GM18498 (cell line): ENCODE results near the gene POLD2.

Source experiments
- ATAC-seq: cut with Tn5 transposase; IDR thresholded peaks from one replicate; pipeline ENCODE4 v1.9.1; 2021; ENCODE audit warnings: mild to moderate bottlenecking, moderate library complexity; ENCODE audit not compliant: unreplicated experiment

POLD2 gene

DNA sequence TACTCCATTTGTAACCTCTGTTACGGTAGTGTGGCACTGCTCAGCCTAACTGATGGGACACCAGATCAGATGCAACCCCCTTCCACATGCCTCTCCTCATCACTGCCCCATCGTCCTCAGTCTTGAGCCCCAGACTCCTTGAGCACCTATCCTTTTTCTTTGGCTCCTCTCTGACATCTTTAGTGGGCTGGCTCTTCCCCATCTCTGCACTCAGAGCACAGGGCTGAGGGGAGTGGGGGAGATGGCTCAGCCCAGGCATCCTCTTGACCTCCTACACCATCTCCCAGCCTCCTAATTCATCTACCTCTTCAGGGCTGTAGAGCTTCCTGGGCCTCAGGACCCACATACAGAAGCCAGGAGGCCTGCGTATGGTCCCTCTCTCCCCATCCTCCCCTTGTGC, 39.6 kb downstream of the POLD2 start:
- no peak for ATAC-seq

GRCh38 chr7:44082541-44083207, 40.7 kb downstream of the POLD2 start:
- peak; percentile 92 for ATAC-seq

DNA sequence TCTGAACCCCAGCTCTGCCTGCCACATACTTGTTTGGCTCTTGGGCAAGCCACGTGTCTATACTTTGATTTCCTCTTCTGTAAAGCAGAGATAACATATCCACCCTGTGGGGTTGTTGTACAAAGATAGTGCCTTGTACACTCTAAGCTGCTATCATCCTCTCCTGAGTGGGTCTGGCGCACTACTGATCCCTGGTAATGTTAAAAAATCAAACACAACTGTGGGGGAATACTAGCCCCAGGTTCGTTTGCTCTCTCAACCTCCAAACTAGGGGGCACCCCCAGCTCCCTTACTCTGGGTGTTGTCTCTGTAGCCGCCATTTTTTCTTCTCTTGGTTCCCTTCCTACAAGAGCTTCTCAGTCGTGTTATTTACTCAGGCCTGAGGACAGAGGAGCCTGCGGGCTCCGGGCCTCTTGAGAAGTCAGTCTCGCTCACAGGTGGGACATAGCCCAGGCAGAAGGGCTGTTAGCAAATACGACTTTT, 42.0 kb downstream of the POLD2 start:
- ATAC-seq: no peak

- ATAC-seq: no peak
Measured at GRCh38 chr7:44080686-44081265, 42.6 kb downstream of the POLD2 start.

- ATAC-seq: no peak
Measured at GRCh38 chr7:44080118-44080517, 43.2 kb downstream of the POLD2 start.

DNA sequence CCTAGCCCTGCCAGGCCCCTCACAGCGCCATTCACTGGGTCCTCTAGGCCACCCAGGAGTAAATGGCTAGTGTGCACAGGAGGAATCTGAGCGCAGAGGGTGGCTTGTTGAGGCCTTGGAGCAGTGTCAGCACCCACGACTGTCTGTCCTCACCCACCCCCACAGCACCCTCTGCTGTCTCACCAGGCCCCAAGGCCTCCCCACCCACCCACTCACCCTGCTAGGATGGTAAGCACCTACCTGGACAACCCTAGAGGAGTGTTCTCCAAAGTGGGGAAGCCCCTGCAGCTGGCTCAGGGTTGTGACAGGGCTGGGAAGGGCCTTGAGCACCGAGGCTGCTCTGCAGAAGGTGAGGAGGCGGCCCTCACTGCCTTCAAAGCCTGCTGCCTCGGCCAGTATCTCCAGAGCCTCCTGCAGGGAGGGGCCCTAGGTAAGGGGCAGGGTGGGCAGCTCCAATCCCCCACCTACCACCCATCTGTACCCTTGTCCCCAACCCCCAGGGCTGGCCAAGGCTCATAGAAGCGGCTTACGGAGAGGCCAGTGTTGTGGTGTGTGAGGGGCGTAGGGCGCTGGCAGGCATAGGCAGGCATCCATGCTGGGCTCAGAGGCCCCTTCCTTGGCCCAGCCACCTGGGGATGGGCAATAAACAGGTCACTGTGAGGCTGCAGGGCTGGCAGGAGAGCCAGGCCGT, 43.9 kb downstream of the POLD2 start:
- ATAC-seq: no peak

GRCh38 chr7:44078521-44078920, 44.8 kb downstream of the POLD2 start:
- no peak for ATAC-seq

DNA sequence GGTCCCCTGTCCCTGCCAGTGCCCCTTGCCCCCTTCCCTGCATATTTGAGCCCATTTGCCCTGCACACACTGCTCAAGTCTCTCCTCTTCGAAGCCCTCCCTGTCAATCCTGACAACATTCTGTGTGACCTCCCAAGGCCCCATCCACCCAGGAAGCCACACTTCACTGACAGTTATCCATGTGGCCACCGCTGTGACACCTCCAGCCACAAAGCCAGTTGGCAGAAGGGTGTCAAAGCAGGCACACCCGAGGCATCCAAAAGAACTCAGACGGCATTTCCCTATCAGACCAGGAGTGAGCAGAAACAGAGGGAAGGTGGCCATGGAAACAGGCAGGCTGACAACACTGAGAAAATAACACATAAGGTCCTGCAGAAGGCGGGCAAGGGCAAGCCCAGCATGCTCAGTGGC, 45.7 kb downstream of the POLD2 start:
- no peak for ATAC-seq

GRCh38 chr7:44077061-44077460, 46.3 kb downstream of the POLD2 start:
- no peak for ATAC-seq

DNA sequence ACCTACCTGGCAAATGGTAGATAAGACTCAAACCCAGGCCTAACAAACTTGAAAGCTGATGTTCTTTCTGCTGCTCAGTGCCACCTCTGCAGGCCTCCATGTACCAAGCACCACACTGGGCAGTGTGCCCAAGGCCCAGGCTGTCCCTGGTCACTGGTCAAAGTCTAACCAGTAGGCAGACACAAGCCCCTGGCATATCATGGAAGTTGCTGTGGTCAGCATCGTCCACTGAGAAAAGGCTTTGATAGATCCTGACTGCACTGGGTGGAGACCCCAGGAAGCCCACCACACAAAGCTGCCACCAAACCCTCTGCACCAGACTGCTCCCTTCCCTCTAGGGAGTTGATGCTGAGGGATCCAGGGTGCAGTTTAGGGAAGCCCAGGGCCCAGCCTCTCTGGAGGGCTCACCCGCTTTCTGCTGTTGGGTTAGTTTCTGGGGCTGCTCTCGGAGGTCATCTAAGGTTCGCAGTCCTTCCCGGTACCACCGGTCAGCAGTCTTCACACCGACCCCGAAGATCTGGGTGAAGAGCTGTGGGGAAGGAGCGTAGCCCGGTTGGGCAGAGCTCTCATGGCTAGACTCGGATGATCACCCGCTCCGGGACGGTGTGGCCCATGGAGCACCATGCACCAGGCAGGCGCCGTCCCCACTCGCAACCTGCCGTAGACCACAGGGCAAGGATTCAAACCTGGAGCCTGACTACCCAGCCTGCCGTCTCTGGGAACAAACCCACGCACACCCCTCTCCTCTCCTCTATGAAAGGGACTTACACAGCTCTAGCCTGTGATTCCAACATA, 47.0 kb downstream of the POLD2 start:
- no peak for ATAC-seq

DNA sequence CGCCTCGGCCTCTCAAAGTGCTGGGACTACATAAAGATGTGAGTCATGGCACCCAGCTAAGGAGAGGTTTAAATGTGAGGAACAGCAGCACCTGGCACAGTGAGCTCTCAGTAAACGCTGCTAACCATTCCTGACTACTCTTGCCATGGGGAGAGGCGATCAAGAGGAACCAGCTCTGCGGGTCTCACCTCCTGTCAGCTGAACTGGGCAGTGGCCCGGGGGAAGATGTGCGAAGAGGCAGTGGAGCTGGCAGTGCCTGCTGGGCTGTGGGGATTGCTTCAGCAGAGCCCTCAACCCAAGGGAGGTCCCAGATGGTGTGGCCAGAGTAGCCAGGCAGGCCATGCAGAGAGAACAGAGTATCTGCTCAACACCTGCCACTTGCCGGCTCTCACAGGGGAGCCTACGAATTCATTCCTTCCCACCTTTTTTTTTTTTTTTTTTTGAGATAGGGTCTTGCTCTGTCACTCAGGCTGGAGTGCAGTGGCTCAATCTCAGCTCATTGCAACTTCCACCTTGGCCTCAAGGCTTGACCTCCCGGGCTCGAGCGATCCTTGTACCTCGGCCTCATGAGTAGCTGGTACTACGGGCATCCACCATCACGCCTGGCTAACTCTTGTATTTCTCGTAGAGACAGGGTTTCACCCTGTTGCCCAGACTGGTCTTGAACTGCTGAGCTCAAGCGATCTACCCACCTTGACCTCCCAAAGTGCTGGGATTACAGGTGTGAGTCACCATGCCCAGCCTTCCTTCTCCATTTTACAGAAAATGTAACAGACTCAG, 47.9 kb downstream of the POLD2 start:
- ATAC-seq: no peak

DNA sequence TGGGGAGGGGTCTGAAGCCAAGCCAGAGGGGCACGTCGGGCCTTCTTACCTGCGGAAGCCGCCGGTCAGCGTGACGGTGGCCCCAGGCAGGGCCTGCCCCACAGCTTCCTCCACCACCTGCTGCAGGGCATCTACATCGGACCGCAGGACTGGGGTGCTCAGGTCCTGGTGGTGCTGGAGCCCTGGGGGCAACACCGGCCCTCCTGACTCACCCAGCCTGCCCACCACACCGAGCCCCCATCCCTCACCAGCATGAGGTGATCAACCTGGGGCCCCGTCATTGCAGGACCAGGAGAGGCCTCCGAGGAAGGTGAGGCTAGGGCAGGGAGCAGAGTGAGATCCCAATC, 49.0 kb downstream of the POLD2 start:
- ATAC-seq: peak; percentile 12

DNA sequence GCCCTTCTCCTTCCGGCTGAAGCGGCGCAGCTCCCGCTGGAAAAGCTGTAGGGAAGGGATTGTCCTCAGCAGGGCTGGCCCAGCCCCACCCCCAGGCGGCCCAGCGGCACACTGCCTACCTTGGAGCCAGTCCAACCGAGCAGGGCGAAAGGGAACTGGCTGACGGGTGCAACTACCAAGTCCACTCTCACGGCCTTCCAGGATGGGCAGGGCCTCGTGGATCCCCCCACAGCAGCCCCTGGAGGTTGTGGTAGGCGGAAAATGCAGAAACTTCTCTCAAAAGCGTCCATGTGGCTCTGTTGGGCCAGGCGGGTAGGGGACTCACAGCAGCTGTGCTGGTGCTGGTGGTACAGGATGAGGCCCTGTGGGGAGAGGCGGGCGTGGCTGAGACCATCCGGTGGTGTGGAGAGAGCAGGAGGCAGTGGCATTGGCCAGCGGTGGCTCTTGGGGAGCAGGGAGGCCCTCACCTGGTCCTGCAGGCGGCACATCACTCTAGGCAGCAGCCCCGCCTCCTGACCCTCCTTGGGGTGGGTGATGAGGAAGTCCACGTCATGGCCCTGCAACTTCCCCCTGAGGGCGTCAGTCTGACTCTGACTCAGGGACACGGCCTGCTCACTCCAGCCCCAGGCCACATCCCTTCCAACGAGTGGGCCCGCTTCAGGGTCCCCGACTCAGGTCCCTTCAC, 49.5 kb downstream of the POLD2 start:
- ATAC-seq: peak; percentile 72

DNA sequence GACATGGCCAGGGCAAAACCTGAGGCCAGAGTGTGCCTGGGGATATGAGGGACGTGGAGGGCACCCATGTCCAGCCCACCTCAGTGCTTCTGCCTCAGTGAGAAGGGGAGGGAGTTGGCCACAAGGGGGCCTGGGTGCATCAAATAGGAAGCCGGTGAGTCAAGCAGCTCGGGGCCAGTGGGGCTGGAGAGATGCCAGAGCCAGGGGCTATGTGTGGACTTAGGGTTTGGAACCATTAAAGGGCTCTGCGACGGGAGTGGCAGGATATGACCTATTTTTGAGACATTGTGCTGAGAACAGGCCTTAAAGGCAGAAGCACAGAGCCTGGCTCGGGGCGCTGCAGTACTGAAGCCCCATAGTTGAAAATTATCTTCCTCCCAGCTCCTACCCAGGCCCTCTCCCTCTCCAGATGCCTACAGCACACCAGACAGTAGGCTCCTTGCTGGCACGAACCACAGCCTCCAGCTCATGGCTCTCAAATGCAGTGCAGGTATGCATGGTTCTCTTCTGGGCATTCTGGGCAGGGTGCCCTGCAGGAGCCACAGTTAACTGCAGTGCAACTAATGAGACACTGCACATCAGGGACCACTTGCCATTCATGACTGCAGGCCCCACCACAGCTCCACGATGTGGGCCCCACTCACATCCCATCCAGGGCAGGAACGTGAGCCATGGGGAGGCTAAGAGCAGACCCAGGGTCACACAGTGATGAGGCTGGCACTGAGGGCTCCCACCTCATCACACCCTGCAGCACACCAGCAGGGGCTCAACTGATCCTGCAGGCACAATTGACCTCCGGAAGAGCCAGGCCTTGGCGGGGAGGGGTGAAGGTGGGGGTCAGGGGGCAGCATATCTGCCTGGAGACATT, 50.8 kb downstream of the POLD2 start:
- no peak for ATAC-seq

GRCh38 chr7:44071726-44072363, 51.5 kb downstream of the POLD2 start:
- ATAC-seq: no peak

- no peak for ATAC-seq
Measured at GRCh38 chr7:44068054-44068453, 55.3 kb downstream of the POLD2 start.

GRCh38 chr7:44067064-44067951, 56.0 kb downstream of the POLD2 start:
- ATAC-seq: no peak
